ENCODE data around the gene IQCK. TPM values are rescaled to one million over a fixed set of nuclear protein-coding genes. Genes with fewer than 3 reads are reported as not detected.
A peak's percentile ranks its signal among the peaks of the same experiment; 100 is the strongest.
"Not testable (repeated sequence)": the region's sequence is repeated elsewhere in the genome, so short reads cannot be mapped to it uniquely, and the experiment has no call there.

Gene IQCK
- total RNA-seq, 2 donors from 2014 or later, result 0.74 to 3.3 TPM

GRCh38 chr16:19801369-19801768 lies 83.3 kb downstream of the IQCK start:
- DNase-seq (ENCODE audit: low spot score); H3K27me3 Mint-ChIP-seq; ATAC-seq; H3K27ac Mint-ChIP-seq; H3K4me3 Mint-ChIP-seq; H3K4me1 Mint-ChIP-seq (ENCODE audit: low read depth in 2 of 2); H3K9me3 Mint-ChIP-seq: not testable (repeated sequence)
- H3K36me3 Mint-ChIP-seq, result peaks cover 11% of the 10 kb centered on the region

DNA sequence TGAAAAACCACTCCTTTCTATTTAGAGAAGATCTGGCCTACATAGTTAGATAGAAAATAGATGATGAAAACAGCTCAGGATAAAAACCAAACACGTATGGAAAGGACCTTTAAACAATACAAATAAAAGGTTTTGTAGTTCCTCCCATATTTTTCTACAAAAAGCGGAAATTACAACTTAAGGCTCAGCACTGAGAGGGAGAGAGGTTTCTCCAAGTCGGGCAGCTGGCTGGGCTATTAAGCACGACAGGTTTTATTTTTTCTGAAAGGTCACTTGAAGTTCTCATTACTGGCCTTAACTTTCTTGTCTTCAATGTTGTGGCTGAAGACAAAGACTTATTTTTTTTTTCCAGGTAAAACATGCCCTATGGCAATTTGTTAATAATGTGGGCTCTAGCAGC lies 83.8 kb downstream of the IQCK start:
- peaks cover 11% of the 10 kb centered on the region for H3K36me3 Mint-ChIP-seq
- not testable (repeated sequence) for ATAC-seq

GRCh38 chr16:19802612-19803011 lies 84.5 kb downstream of the IQCK start:
- H3K27ac Mint-ChIP-seq, result no peak overlapping the region
- H3K4me3 Mint-ChIP-seq, result no peak overlapping the region
- no peak for DNase-seq (ENCODE audit: low spot score)
- H3K9me3 Mint-ChIP-seq, result peaks cover 3% of the 10 kb centered on the region
- ATAC-seq, result no peak
- peaks cover 0 to 2% of the 10 kb centered on the region in 2 donors for H3K27me3 Mint-ChIP-seq
- peaks cover 11% of the 10 kb centered on the region for H3K36me3 Mint-ChIP-seq
- H3K4me1 Mint-ChIP-seq (ENCODE audit: low read depth in 2 of 2), result peaks cover 8 to 9% of the 10 kb centered on the region in 2 donors

More for the DNA sequence above, 83.8 kb downstream of the IQCK start:
- not testable (repeated sequence) for H3K4me3 Mint-ChIP-seq; DNase-seq (ENCODE audit: low spot score); H3K9me3 Mint-ChIP-seq; H3K27ac Mint-ChIP-seq; H3K27me3 Mint-ChIP-seq; H3K4me1 Mint-ChIP-seq (ENCODE audit: low read depth in 2 of 2)

DNA sequence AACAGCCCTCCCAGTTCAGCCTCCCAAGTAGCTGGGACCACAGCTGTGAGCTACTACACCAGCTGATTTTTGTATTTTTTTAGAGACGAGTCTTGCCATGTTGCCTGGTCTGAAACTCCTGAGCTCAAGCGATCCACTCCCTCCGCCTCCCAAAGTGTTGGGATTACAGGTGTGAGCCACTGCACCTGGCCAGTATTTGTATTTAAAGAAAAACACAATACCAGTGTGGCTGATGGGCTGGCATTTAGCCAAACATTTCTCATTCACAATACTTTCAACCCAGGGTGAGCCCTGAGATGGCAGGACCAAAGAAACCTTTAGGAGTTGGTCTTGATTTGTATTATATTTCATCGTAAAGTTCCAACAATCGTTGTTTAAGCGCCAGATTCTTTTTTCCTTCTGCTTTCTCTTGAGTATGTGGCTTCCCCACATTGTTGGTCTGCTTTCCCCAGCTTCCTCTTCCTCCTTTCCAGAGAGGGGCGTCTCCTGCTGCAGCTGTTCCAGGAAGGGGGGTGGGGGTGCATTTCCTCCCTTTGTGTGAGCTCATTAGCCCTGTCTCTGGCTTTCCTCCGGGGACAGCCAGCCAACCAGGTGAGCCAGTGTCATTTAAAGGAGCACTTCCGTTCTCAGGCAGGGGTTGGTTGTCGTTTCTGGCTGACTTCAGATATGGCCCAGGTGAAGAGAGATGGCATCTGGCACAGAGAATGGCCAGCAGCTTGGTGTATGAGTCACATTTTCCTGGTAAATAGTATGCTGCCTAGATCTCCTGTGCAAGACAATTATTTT lies 86.7 kb downstream of the IQCK start:
- peaks cover 0 to 2% of the 10 kb centered on the region in 2 donors for H3K27me3 Mint-ChIP-seq
- DNase-seq (ENCODE audit: low spot score) (no peak), ATAC-seq (peak in 1 of 2 donors; percentile 22)
- H3K27ac Mint-ChIP-seq, result peak overlapping the region in 1 of 2 donors; percentile 56
- peaks cover 8 to 9% of the 10 kb centered on the region in 2 donors for H3K4me1 Mint-ChIP-seq (ENCODE audit: low read depth in 2 of 2)
- peaks cover 3% of the 10 kb centered on the region for H3K9me3 Mint-ChIP-seq
- H3K4me3 Mint-ChIP-seq, result peak overlapping the region; percentile 5
- peaks cover 11% of the 10 kb centered on the region for H3K36me3 Mint-ChIP-seq

DNA sequence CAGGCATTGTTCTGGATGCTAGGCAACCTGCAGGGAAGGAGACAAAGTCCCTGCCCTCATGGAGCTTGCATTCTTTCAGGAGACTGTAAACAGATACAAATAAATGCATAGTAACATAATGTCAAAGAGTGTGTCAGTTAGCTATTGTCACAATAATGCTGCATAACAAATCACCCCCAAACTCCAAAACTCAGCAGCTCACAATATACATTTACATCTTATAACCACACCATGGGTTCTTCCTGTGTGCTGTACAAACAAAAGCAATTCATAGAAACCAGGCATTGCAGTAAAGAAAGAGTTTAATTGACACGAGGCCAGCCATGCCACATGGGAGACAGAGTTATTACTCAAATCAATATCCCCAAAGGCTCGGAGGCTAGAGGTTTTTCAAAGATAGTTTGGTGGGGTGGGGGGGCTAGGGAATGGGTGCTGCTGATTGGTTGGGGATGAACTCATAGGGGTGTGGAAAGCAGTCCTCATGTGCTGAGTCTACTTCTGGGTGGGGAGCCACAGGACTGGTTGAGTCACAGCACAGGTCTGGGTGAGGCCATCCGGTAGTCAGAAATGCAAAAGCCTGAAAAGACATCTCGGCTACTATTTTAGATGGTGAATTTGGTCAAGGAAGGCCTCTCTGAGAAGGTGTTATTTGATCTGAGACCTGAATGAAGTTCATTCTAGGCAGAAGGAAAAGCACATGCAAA lies 87.5 kb downstream of the IQCK start:
- Mint-ChIP-seq H3K4me3 (peak overlapping the region; percentile 5), H3K27ac (peak overlapping the region in 1 of 2 donors; percentile 56), H3K27me3 (peaks cover 0 to 2% of the 10 kb centered on the region in 2 donors), H3K9me3 (peaks cover 3% of the 10 kb centered on the region), H3K4me1 (ENCODE audit: low read depth in 2 of 2) (peaks cover 8 to 9% of the 10 kb centered on the region in 2 donors), H3K36me3 (peaks cover 11% of the 10 kb centered on the region)
- no peak for DNase-seq (ENCODE audit: low spot score)
- no peak for ATAC-seq

DNA sequence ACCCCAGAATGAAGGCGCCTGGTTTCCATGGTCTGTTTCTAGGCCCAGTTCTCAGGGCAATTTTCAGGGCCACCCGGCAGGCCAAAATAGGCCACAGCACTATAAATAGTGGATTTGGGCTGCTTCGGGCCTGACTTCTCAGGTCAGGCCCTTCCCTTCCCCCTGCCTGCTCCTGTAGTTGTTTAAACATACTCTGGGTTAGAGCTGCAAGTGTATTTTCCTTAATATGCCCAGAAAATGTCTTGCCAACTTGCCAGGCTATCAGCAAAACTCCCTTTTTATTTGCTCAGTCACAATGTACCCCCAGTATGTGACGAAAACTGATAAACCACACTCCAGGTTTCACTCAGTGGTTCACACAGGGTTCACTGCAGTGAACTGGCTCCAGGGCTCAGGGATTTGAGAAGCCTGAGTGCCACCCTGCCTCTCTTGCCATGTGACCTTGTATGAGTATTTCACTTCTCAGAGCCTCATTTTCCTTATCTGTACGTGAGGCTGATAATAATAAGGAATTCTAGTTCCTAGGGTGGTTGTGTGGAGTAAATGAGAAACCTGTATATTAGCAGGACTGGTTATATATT lies 90.1 kb downstream of the IQCK start:
- no peak overlapping the region for H3K4me3 Mint-ChIP-seq
- DNase-seq (ENCODE audit: low spot score) (no peak), ATAC-seq (peak in 1 of 2 donors; percentile 63)
- H3K27ac Mint-ChIP-seq, result no peak overlapping the region
- peaks cover 7% of the 10 kb centered on the region for H3K9me3 Mint-ChIP-seq
- H3K36me3 Mint-ChIP-seq, result peaks cover 11% of the 10 kb centered on the region
- peaks cover 8 to 9% of the 10 kb centered on the region in 2 donors for H3K4me1 Mint-ChIP-seq (ENCODE audit: low read depth in 2 of 2)
- peaks cover 3 to 6% of the 10 kb centered on the region in 2 donors for H3K27me3 Mint-ChIP-seq

DNA sequence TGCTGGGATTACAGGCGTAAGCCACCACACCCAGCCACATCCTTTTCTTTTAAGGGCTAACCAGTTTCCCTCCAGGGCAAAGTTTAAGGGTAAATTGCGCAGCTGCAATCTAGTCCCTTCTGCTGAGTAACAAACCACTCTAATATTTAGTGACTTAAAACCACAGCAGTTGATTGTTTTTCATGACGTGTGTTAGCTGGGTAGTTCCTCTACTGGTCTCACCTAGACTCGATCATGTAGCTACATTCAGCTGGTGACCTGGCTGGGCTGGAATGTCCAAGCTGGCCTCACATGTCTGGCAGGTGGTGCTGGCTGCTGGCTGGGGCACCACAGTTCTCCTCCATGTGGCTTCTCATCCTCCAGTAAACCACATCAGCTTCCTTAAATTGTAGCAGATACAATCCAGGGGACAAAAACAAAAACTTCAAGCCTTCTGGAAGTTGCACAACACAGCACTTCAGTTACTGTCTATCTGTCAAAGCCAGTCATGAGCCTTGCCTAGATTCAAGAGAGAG lies 91.1 kb downstream of the IQCK start:
- no peak overlapping the region for H3K4me3 Mint-ChIP-seq
- H3K9me3 Mint-ChIP-seq, result peaks cover 8% of the 10 kb centered on the region
- H3K4me1 Mint-ChIP-seq (ENCODE audit: low read depth in 2 of 2), result peaks cover 8 to 9% of the 10 kb centered on the region in 2 donors
- ATAC-seq (peak; percentile 56 to 78), DNase-seq (ENCODE audit: low spot score) (no peak)
- H3K27me3 Mint-ChIP-seq, result peaks cover 5 to 8% of the 10 kb centered on the region in 2 donors
- peak overlapping the region in 1 of 2 donors; percentile 33 for H3K27ac Mint-ChIP-seq
- peaks cover 11% of the 10 kb centered on the region for H3K36me3 Mint-ChIP-seq

- peak in 1 of 2 donors; percentile 24 for ATAC-seq
- Mint-ChIP-seq H3K4me1 (ENCODE audit: low read depth in 2 of 2) (peaks cover 6 to 7% of the 10 kb centered on the region in 2 donors), H3K27me3 (peaks cover 7 to 8% of the 10 kb centered on the region in 2 donors), H3K9me3 (peaks cover 8% of the 10 kb centered on the region), H3K4me3 (no peak overlapping the region), H3K27ac (no peak overlapping the region), H3K36me3 (peaks cover 11% of the 10 kb centered on the region)
- no peak for DNase-seq (ENCODE audit: low spot score)
These were observed 91.6 kb downstream of the IQCK start for GRCh38 chr16:19809693-19810092.

DNA sequence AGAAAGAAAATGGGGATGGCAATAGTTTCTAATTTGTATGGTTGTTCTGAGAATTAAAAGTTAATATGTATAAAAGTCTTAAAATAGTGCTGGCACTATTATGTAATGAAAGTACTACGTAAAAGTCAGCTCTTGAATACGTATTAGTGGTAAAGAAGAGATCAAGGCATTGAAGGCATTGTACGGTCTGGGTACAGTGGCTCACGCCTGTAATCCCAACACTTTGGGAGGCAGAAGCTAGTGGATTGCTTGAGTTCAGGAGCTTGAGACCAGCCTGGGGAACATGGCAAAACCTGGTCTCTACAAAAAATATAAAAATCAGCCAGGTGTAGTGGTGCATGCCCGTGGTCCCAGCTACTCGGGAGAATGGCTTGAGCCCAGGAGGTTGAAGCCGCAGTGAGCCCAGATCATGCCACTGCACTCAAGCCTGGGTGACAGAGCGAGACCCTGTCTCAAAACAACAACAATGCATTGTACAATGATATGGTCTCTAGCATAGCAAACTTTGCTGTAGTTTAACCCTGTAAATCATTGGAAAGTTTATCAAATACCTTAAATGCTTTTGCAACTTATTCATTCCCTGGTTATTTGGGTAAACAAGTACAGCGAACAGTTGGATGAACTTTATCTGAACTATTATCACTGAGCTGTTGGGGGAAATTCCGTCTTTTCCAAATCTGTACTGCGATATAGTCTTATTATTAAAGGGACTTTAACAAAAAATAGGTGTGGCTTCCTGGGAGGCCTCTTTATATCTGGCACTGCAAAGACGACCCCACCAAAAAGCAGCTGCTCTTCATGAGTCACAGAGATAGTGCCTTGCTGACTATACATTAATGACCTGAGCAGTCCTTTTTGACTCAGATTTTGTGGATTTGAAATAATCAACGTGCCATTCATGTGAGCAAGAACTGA lies 93.0 kb downstream of the IQCK start:
- Mint-ChIP-seq H3K4me1 (ENCODE audit: low read depth in 2 of 2) (no peaks in the 10 kb centered on the region), H3K36me3 (peaks cover under 1% of the 10 kb centered on the region), H3K4me3 (no peak overlapping the region), H3K27me3 (peaks cover 7 to 8% of the 10 kb centered on the region in 2 donors), H3K9me3 (peaks cover 5% of the 10 kb centered on the region), H3K27ac (no peak overlapping the region)
- ATAC-seq (no peak), DNase-seq (ENCODE audit: low spot score) (no peak)

DNA sequence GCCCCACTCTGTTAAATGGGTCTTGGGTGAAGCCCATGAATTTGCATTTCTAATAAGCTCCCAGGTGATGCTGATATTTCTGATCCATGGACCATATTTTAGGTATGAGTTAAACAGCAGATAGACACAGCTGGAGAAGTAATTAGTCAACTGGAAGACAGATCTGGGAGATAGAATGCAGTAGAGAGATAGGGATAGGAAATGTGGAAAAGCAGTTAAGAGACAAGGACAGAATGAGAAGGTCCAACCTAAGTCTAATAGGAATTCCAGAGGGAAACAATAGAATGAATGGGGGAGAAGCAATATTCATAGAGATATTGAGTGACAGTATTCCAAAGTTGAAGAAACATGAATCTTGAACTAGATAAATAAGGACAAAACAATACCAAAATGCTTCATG lies 94.9 kb downstream of the IQCK start:
- Mint-ChIP-seq H3K4me1 (ENCODE audit: low read depth in 2 of 2) (no peaks in the 10 kb centered on the region), H3K36me3 (no peaks in the 10 kb centered on the region), H3K4me3 (no peak overlapping the region), H3K27ac (no peak overlapping the region), H3K27me3 (peaks cover 8 to 9% of the 10 kb centered on the region in 2 donors), H3K9me3 (peaks cover 5% of the 10 kb centered on the region)
- DNase-seq (ENCODE audit: low spot score), result no peak
- no peak for ATAC-seq

DNA sequence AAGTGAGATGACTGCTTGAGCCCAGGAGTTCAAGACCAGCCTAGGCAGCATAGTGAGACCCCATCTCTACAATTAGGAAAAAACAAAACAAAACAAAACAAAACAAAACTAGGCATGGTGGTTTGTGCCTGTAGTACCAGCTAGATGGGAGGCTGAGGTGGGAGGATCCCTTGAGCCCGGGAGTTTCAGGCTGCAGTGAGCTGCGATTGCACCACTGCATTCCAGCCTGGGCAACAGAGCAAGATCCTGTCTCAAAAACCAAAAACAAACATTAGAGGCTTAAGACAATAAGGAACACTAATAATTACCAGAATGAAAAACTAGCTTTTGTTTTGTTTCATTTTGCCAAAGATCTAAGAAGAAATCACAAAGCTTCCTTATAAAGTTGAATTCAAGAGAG lies 97.3 kb downstream of the IQCK start:
- Mint-ChIP-seq H3K4me3 (no peak overlapping the region), H3K36me3 (no peaks in the 10 kb centered on the region), H3K4me1 (ENCODE audit: low read depth in 2 of 2) (no peaks in the 10 kb centered on the region), H3K27me3 (peaks cover 8 to 9% of the 10 kb centered on the region in 2 donors), H3K27ac (no peak overlapping the region), H3K9me3 (peaks cover 5% of the 10 kb centered on the region)
- no peak for ATAC-seq
- no peak for DNase-seq (ENCODE audit: low spot score)

DNA sequence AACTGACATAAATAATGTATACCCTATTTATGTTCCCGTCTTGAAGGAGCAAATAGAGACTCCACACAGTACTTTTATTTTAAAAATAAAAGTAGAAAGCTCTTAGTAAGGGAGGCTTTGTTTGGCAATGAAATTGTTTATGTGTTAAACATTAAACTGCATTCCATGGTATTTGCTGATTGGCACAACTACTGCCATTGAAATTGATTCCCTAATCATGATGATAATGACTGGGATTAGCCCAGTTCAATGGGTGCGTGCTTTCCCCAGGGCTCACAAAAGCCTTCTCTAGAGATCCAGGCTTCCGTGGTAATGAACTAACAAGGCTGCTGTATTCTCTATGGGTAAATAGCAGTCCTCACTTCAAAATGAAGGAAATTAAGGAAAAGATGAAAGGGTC lies 99.1 kb downstream of the IQCK start:
- ATAC-seq, result no peak
- Mint-ChIP-seq H3K27ac (no peak overlapping the region), H3K4me1 (ENCODE audit: low read depth in 2 of 2) (no peaks in the 10 kb centered on the region), H3K27me3 (peaks cover 8 to 9% of the 10 kb centered on the region in 2 donors), H3K36me3 (no peaks in the 10 kb centered on the region), H3K4me3 (no peak overlapping the region), H3K9me3 (peaks cover 5% of the 10 kb centered on the region)
- DNase-seq (ENCODE audit: low spot score), result no peak

GRCh38 chr16:19817875-19818274 lies 99.8 kb downstream of the IQCK start:
- peaks cover 4% of the 10 kb centered on the region for H3K9me3 Mint-ChIP-seq
- no peak overlapping the region for H3K27ac Mint-ChIP-seq
- H3K27me3 Mint-ChIP-seq, result peaks cover 5 to 9% of the 10 kb centered on the region in 2 donors
- H3K4me3 Mint-ChIP-seq, result no peak overlapping the region
- ATAC-seq (no peak), DNase-seq (ENCODE audit: low spot score) (no peak)
- H3K4me1 Mint-ChIP-seq (ENCODE audit: low read depth in 2 of 2), result no peaks in the 10 kb centered on the region
- no peaks in the 10 kb centered on the region for H3K36me3 Mint-ChIP-seq

Data from natural killer cell treated with Interleukin-12 subunit alpha and Interleukin-12 subunit beta and Interleukin-15 and Interleukin-18, amount 100 ng/mL, for 72 hours (primary cell).